K562 (cell line): ENCODE data around the gene CARD14. TPM values are rescaled to one million over a fixed set of nuclear protein-coding genes. Genes with fewer than 3 reads are reported as not detected.

Source experiments
- ATAC-seq: fragments of 200-7000 bp; cut with Tn5 transposase; 3 replicates; pipeline ENCODE4 v1.9.1; 2020; ENCODE audit warnings: moderate library complexity
- BruUV-seq: library from RNA; stranded (reverse); fragments of 400-500 nt; replicated peaks from 2 replicates; lab custom pipeline; 2021; lab: Mats Ljungman, UMichigan
- CTCF ChIA-PET: fragments of 300-600 bp; formaldehyde crosslinking; extraction: SDS; loops from one replicate; lab custom pipeline; 2021; ENCODE audit warnings: low intra/inter-chr PET ratio; lab: Yijun Ruan, JAX
- POLR2A ChIA-PET: fragments of 300-600, 350-650 bp; sonication (Branson Sonifier 250); formaldehyde crosslinking; extraction: SDS; loops from one replicate; lab custom pipeline; 2021; ENCODE audit warnings: antibody characterized with exemption, inconsistent platforms; lab: Yijun Ruan, JAX
- DNase-seq, 4 experiments: peaks; one replicate each; pipeline versions ENCODE4 v3.0.0 to v3.0.0-alpha.2; 2011 to 2018; ENCODE audit warnings: low spot score in 3 of 4, mixed read lengths in 3 of 4; ENCODE audit errors: extremely low read depth in 1 of 4
- FAIRE-seq: peaks from 2 replicates; lab custom pipeline; 2011; peaks lifted over from hg19 to GRCh38; lab: Jason Lieb, UNC
- H2AFZ ChIP-seq: 2 replicates; pipeline ENCODE4 v1.6.0; 2011; ENCODE audit warnings: low read depth, low read length, control low read depth, inconsistent platforms
- H3K27ac ChIP-seq: fragments of 200-600 bp; 3 replicates; pipeline ENCODE4 v1.8.0; 2011; ENCODE audit warnings: low read depth, mild to moderate bottlenecking, control low read depth, inconsistent platforms, low read length, moderate library complexity, mixed read lengths; ENCODE audit errors: extremely low read depth
- H3K27me3 ChIP-seq, 2 experiments: fragments of 300-600 bp in 1 of 2; 2 replicates in 1 of 2; 3 replicates in 1 of 2; pipeline versions ENCODE4 v1.6.0 to v1.8.0; 2011; ENCODE audit warnings: inconsistent platforms in 2 of 2, low read length in 2 of 2, mild to moderate bottlenecking in 1 of 2, mixed read lengths in 1 of 2, moderate library complexity in 1 of 2; ENCODE audit not compliant: control insufficient read depth in 2 of 2, insufficient read depth in 2 of 2
- H3K36me3 ChIP-seq: fragments of 300-600 bp; 3 replicates; pipeline ENCODE4 v1.8.0; 2011; ENCODE audit warnings: mild to moderate bottlenecking, low read length, inconsistent platforms; ENCODE audit not compliant: control insufficient read depth, insufficient read depth
- H3K4me1 ChIP-seq, 2 experiments: fragments of 200-600 bp in 1 of 2; replicated peaks in 1 of 2; 2 replicates in 1 of 2; 3 replicates in 1 of 2; pipeline versions ENCODE4 v1.5.1 to v1.8.0; 2011; ENCODE audit warnings: inconsistent platforms in 2 of 2, low read length in 2 of 2, mild to moderate bottlenecking in 1 of 2, mixed read lengths in 1 of 2, moderate library complexity in 1 of 2; ENCODE audit not compliant: control insufficient read depth in 2 of 2, insufficient read depth in 2 of 2
- H3K4me2 ChIP-seq: 2 replicates; pipeline ENCODE4 v1.6.1; 2011; ENCODE audit warnings: low read length, control low read depth, inconsistent platforms, mixed read lengths; ENCODE audit not compliant: insufficient read depth
- H3K4me3 ChIP-seq: fragments of 200-600 bp; sonication (generic), shearing (Covaris generic); 2 replicates; pipeline ENCODE4 v1.5.1; 2016; ENCODE audit warnings: control low read depth, inconsistent platforms
- H3K79me2 ChIP-seq: fragments of 200-600 bp; 3 replicates; pipeline ENCODE4 v1.8.0; 2011; ENCODE audit warnings: low read length, inconsistent platforms; ENCODE audit not compliant: control insufficient read depth, insufficient read depth
- H3K9ac ChIP-seq, 2 experiments: 2 replicates each; pipeline versions ENCODE4 v1.6.0 to v1.6.1; 2011; ENCODE audit warnings: low read depth in 2 of 2, low read length in 2 of 2, control low read depth in 1 of 2, inconsistent platforms in 1 of 2, mild to moderate bottlenecking in 1 of 2, mixed read lengths in 1 of 2; ENCODE audit not compliant: insufficient read depth in 1 of 2
- H3K9me1 ChIP-seq: one replicate; pipeline ENCODE4 v1.6.0; 2011; ENCODE audit warnings: inconsistent platforms, mild to moderate bottlenecking, low read length, moderate library complexity; ENCODE audit not compliant: control insufficient read depth, insufficient read depth
- H3K9me3 ChIP-seq: replicated peaks from 2 replicates; pipeline ENCODE4 v1.5.1; 2011; ENCODE audit warnings: low read depth, low read length, inconsistent platforms; ENCODE audit not compliant: control insufficient read depth, insufficient read depth
- H4K20me1 ChIP-seq: replicated peaks from 2 replicates; pipeline ENCODE4 v1.6.1; 2011; ENCODE audit warnings: low read length, inconsistent platforms, mixed read lengths; ENCODE audit not compliant: control insufficient read depth, insufficient read depth
- ARID1B ChIP-seq: fragments of 450-650 bp; IDR thresholded peaks from 2 replicates; pipeline ENCODE4 v1.6.1; 2016; ENCODE audit warnings: antibody characterized with exemption, mild to moderate bottlenecking, inconsistent platforms
- BHLHE40 ChIP-seq: IDR thresholded peaks from 2 replicates; pipeline ENCODE4 v1.6.1; 2011; ENCODE audit warnings: low read length, improper control_type of control experiment
- TCFL5 ChIP-seq: fragments of 250-450 bp; sonication (Bioruptor Pico); conservative IDR thresholded peaks from 2 replicates; pipeline ENCODE4 v1.6.1; 2021; ENCODE audit warnings: mild to moderate bottlenecking, moderate library complexity, matching md5 sums
- THRAP3 ChIP-seq: fragments of 450-650 bp; IDR thresholded peaks from 2 replicates; pipeline ENCODE4 v1.6.1; 2016; ENCODE audit warnings: mild to moderate bottlenecking, inconsistent platforms, borderline replicate concordance
- YY1 ChIP-seq, 3 experiments: IDR thresholded peaks; 2 replicates each; pipeline ENCODE4 v1.6.1; 2011; ENCODE audit warnings: low read length in 2 of 3, mild to moderate bottlenecking in 2 of 3, moderate library complexity in 2 of 3, borderline replicate concordance in 1 of 3, control low read depth in 1 of 3, low read depth in 1 of 3; ENCODE audit not compliant: insufficient read depth in 3 of 3, insufficient replicate concordance in 2 of 3, control insufficient read depth in 1 of 3, insufficient read length in 1 of 3; ENCODE audit errors: extremely low read depth in 1 of 3
- ZC3H8 ChIP-seq: fragments of 450-650 bp; IDR thresholded peaks from 2 replicates; pipeline ENCODE4 v1.6.1; 2017
- ZNF347 ChIP-seq: fragments of 450-650 bp; formaldehyde crosslinking; IDR thresholded peaks from 2 replicates; pipeline ENCODE4 v1.4.0; 2020; ENCODE audit warnings: low read depth, mild to moderate bottlenecking, moderate library complexity
- ZNF561 ChIP-seq: fragments of 450-650 bp; formaldehyde crosslinking; conservative IDR thresholded peaks from 2 replicates; pipeline ENCODE4 v1.4.0; 2020; ENCODE audit warnings: mild to moderate bottlenecking, moderate library complexity
- ZZZ3 ChIP-seq: fragments of 450-650 bp; IDR thresholded peaks from 2 replicates; pipeline ENCODE4 v1.6.1; 2016; ENCODE audit warnings: antibody characterized with exemption, mild to moderate bottlenecking, moderate library complexity
- WGBS: fragments of 100-300 bp; shearing (Covaris generic); methylation state at CpG from one replicate; pipeline ENCODE4 v1.1.6; 2016; ENCODE audit warnings: low coverage, mixed read lengths; ENCODE audit not compliant: insufficient coverage; ENCODE audit errors: missing lambda C conversion rate; 5-methylcytosine and 5-hydroxymethylcytosine counted together
- in situ Hi-C: fragments of 300-500 bp; cut with MboI; formaldehyde crosslinking; loops from 4 replicates; pipeline ENCODE4 v1.15.0; 2018; ENCODE audit warnings: inconsistent platforms, mixed read lengths
- intact Hi-C: fragments of 100-400 bp; cut with micrococcal nuclease; formaldehyde crosslinking; loops from 2 replicates; pipeline ENCODE4 v1.14.2; 2022
- polyA plus RNA-seq, 8 experiments: library from polyadenylated mRNA; depleted of rRNA in 4 of 8; stranded (reverse) in 5 of 8; unstranded in 3 of 8; fragments of >200 nt; fragmentation: Nextera tagmentation in 2 of 8; fragmentation: Illumina TruSeq in 1 of 8; extraction: Ambion mirVana in 2 of 8; extraction: Trizol in 1 of 8; gene quantifications; 2 replicates each; pipeline versions ENCODE4 v1.2.1 to v1.2.3, GENCODE V29; 2011 to 2014; ENCODE audit warnings: inconsistent platforms in 1 of 8, missing spikeins in 1 of 8
- total RNA-seq, 7 experiments: library from RNA; depleted of rRNA in 6 of 7; stranded (reverse); fragments of >200 nt in 6 of 7; fragmentation: Illumina TruSeq in 2 of 7; extraction: Trizol in 2 of 7; gene quantifications; 2 replicates each; pipeline versions ENCODE4 v1.2.1 to v1.2.3, GENCODE V29; 2011 to 2021; ENCODE audit warnings: low replicate concordance in 1 of 7
- TF ChIP-seq, protein P1 (sequence below): fragments of 450-650 bp; conservative IDR thresholded peaks from 2 replicates; pipeline ENCODE4 v1.6.1; 2016; ENCODE audit warnings: missing genetic modification characterization, low read depth, mild to moderate bottlenecking, missing compliant biosample characterization, moderate library complexity
- TF ChIP-seq, protein P2 (sequence below): fragments of 250-450 bp; sonication (Bioruptor Pico); IDR thresholded peaks from 2 replicates; pipeline ENCODE4 v1.4.0; 2020; ENCODE audit warnings: mild to moderate bottlenecking
- TF ChIP-seq, protein P3 (sequence below), 2 experiments: fragments of 450-650 bp; IDR thresholded peaks; 2 replicates each; pipeline ENCODE4 v1.6.1; 2018; ENCODE audit warnings: mild to moderate bottlenecking in 2 of 2, low read depth in 1 of 2; ENCODE audit not compliant: partially characterized antibody in 2 of 2

The CARD14 gene
- total and polyA plus RNA-seq, 9 of the 15 experiments (the other 6 are each of a cell fraction or from before 2014, with no cell fraction given), result not detected

DNA sequence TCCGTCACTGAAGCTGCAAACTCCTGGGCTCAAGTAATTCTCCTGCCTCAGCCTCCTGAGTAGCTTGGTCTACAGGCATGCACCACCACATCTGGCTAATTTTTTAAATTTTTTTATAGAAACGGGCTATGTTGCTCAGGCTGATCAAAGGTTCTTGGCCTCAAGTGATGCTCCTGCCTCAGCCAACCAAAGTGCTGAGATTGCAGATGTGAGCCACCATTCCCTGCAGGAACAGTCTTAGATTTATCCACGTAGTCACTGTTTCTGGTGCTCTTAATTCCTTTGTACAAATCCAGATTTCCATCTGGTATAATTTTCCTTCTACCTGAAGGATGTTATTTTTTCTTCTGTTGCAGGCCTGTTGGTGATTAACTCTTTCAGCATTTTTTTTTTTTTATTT is 63.4 kb downstream of the CARD14 start (continued):
- TF ChIP-seq, protein P1, sequence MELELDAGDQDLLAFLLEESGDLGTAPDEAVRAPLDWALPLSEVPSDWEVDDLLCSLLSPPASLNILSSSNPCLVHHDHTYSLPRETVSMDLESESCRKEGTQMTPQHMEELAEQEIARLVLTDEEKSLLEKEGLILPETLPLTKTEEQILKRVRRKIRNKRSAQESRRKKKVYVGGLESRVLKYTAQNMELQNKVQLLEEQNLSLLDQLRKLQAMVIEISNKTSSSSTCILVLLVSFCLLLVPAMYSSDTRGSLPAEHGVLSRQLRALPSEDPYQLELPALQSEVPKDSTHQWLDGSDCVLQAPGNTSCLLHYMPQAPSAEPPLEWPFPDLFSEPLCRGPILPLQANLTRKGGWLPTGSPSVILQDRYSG, result no peak

GRCh38 chr17:80236911-80237310 is 67.1 kb downstream of the CARD14 start:
- Histone ChIP-seq H3K4me2 (no peak overlapping the region), H3K79me2 (no peaks in the 10 kb centered on the region), H3K4me3 (no peak overlapping the region), H3K27ac (no peak overlapping the region), H3K4me1 (no peaks in the 10 kb centered on the region), H3K36me3 (no peaks in the 10 kb centered on the region), H3K9me3 (no peaks in the 10 kb centered on the region), H4K20me1 (no peaks in the 10 kb centered on the region), H3K9ac (no peak overlapping the region), H3K9me1 (no peaks in the 10 kb centered on the region), H2AFZ (no peak overlapping the region), H3K27me3 (no peaks in the 10 kb centered on the region)
- ATAC-seq, result no peak
- TF ChIP-seq TCFL5 (CRISPR knock-in tag) (no peak), THRAP3 (no peak), ARID1B (no peak), YY1 (IDR thresholded peaks at IDR 0.05; ENCODE audit: borderline replicate concordance in 1 of 3, control insufficient read depth in 1 of 3, extremely low read depth in 1 of 3, insufficient read depth in 3 of 3, insufficient read length in 1 of 3, insufficient replicate concordance in 2 of 3, low read depth in 1 of 3, low read length in 2 of 3) (no peak), ZC3H8 (no peak), ZNF561 (no peak), ZNF347 (CRISPR knock-in tag) (no peak), BHLHE40 (no peak), ZZZ3 (no peak)
- TF ChIP-seq, protein P2, sequence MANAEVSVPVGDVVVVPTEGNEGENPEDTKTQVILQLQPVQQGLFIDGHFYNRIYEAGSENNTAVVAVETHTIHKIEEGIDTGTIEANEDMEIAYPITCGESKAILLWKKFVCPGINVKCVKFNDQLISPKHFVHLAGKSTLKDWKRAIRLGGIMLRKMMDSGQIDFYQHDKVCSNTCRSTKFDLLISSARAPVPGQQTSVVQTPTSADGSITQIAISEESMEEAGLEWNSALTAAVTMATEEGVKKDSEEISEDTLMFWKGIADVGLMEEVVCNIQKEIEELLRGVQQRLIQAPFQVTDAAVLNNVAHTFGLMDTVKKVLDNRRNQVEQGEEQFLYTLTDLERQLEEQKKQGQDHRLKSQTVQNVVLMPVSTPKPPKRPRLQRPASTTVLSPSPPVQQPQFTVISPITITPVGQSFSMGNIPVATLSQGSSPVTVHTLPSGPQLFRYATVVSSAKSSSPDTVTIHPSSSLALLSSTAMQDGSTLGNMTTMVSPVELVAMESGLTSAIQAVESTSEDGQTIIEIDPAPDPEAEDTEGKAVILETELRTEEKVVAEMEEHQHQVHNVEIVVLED, result no peak
- TF ChIP-seq, protein P3, sequence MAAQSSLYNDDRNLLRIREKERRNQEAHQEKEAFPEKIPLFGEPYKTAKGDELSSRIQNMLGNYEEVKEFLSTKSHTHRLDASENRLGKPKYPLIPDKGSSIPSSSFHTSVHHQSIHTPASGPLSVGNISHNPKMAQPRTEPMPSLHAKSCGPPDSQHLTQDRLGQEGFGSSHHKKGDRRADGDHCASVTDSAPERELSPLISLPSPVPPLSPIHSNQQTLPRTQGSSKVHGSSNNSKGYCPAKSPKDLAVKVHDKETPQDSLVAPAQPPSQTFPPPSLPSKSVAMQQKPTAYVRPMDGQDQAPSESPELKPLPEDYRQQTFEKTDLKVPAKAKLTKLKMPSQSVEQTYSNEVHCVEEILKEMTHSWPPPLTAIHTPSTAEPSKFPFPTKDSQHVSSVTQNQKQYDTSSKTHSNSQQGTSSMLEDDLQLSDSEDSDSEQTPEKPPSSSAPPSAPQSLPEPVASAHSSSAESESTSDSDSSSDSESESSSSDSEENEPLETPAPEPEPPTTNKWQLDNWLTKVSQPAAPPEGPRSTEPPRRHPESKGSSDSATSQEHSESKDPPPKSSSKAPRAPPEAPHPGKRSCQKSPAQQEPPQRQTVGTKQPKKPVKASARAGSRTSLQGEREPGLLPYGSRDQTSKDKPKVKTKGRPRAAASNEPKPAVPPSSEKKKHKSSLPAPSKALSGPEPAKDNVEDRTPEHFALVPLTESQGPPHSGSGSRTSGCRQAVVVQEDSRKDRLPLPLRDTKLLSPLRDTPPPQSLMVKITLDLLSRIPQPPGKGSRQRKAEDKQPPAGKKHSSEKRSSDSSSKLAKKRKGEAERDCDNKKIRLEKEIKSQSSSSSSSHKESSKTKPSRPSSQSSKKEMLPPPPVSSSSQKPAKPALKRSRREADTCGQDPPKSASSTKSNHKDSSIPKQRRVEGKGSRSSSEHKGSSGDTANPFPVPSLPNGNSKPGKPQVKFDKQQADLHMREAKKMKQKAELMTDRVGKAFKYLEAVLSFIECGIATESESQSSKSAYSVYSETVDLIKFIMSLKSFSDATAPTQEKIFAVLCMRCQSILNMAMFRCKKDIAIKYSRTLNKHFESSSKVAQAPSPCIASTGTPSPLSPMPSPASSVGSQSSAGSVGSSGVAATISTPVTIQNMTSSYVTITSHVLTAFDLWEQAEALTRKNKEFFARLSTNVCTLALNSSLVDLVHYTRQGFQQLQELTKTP (IDR thresholded peaks at IDR 0.05; ENCODE audit: low read depth in 1 of 2, partially characterized antibody in 2 of 2), result no peak
- in situ Hi-C loops (no loop called here), intact Hi-C loops (no loop called here)
- FAIRE-seq, result no peak
- no peak for DNase-seq
- no TSS peak for BruUV-seq
- WGBS, result 59% methylated on average over 12 of the region's 17 CpGs
- ChIA-PET POLR2A (no interaction called here), CTCF (no interaction called here)
